ENCODE data around the gene VEGFA.

VEGFA gene

GRCh38 chr6:43764772-43765171 is 5.2 kb upstream of the VEGFA start:
- no peak overlapping the region for H3K4me2 ChIP-seq (ENCODE audit: low read length)
- H3K4me3 ChIP-seq (ENCODE audit: low read length) = no peak overlapping the region
- H3K4me1 ChIP-seq (ENCODE audit: low read length) = peaks cover 23% of the 10 kb centered on the region
- no peaks in the 10 kb centered on the region for H4K20me1 ChIP-seq (ENCODE audit: insufficient read depth, low read length)
- no peak overlapping the region for H2AFZ ChIP-seq (ENCODE audit: low read depth, low read length)
- no peaks in the 10 kb centered on the region for H3K36me3 ChIP-seq (replicated peaks; ENCODE audit: low read depth, low read length)
- H3K27ac ChIP-seq (ENCODE audit: low read length) = no peak overlapping the region
- TF ChIP-seq EZH2phosphoT487 (IDR thresholded peaks at IDR 0.05; ENCODE audit: low read depth) (no peak), CTCF (IDR thresholded peaks at IDR 0.05; ENCODE audit: low read depth, low read length) (no peak)
- H3K9me3 ChIP-seq (ENCODE audit: insufficient read depth, low read length) = no peaks in the 10 kb centered on the region
- no peaks in the 10 kb centered on the region for H3K79me2 ChIP-seq (ENCODE audit: low read length)
- peaks cover 19% of the 10 kb centered on the region; the same call in 1 of the 2 replicates for H3K27me3 ChIP-seq (ENCODE audit: low read depth, low read length)
- H3K9ac ChIP-seq (ENCODE audit: low read length) = no peak overlapping the region

- H3K27me3 ChIP-seq (ENCODE audit: low read depth, low read length) = peaks cover 12% of the 10 kb centered on the region; the same call in 1 of the 2 replicates
- H4K20me1 ChIP-seq (ENCODE audit: insufficient read depth, low read length) = no peaks in the 10 kb centered on the region
- H3K9me3 ChIP-seq (ENCODE audit: insufficient read depth, low read length) = no peaks in the 10 kb centered on the region
- peaks cover 10% of the 10 kb centered on the region for H3K79me2 ChIP-seq (ENCODE audit: low read length)
- H3K27ac ChIP-seq (ENCODE audit: low read length) = no peak overlapping the region
- H3K36me3 ChIP-seq (replicated peaks; ENCODE audit: low read depth, low read length) = no peaks in the 10 kb centered on the region
- H3K4me3 ChIP-seq (ENCODE audit: low read length) = no peak overlapping the region
- no peak overlapping the region for H3K4me2 ChIP-seq (ENCODE audit: low read length)
- no peak overlapping the region for H3K9ac ChIP-seq (ENCODE audit: low read length)
- no peak overlapping the region for H2AFZ ChIP-seq (ENCODE audit: low read depth, low read length)
- H3K4me1 ChIP-seq (ENCODE audit: low read length) = peaks cover 14% of the 10 kb centered on the region
- no peak for TF ChIP-seq CTCF (IDR thresholded peaks at IDR 0.05; ENCODE audit: low read depth, low read length)
- no peak for TF ChIP-seq EZH2phosphoT487 (IDR thresholded peaks at IDR 0.05; ENCODE audit: low read depth)
Measured at GRCh38 chr6:43765776-43766499, 4.1 kb upstream of the VEGFA start.

GRCh38 chr6:43766500-43766853 is 3.5 kb upstream of the VEGFA start:
- H3K27ac ChIP-seq (ENCODE audit: low read length) = no peak overlapping the region
- peaks cover 15% of the 10 kb centered on the region for H3K79me2 ChIP-seq (ENCODE audit: low read length)
- no peak overlapping the region for H3K4me3 ChIP-seq (ENCODE audit: low read length)
- no peak overlapping the region for H2AFZ ChIP-seq (ENCODE audit: low read depth, low read length)
- TF ChIP-seq EZH2phosphoT487 (IDR thresholded peaks at IDR 0.05; ENCODE audit: low read depth) (no peak), CTCF (IDR thresholded peaks at IDR 0.05; ENCODE audit: low read depth, low read length) (no peak)
- H3K9me3 ChIP-seq (ENCODE audit: insufficient read depth, low read length) = no peaks in the 10 kb centered on the region
- H3K4me1 ChIP-seq (ENCODE audit: low read length) = peaks cover 14% of the 10 kb centered on the region
- H3K27me3 ChIP-seq (ENCODE audit: low read depth, low read length) = 0 out of 2 replicates have a peak, but pooled peaks cover 9% of the 10 kb centered on the region
- H3K4me2 ChIP-seq (ENCODE audit: low read length) = no peak overlapping the region
- no peaks in the 10 kb centered on the region for H4K20me1 ChIP-seq (ENCODE audit: insufficient read depth, low read length)
- no peak overlapping the region for H3K9ac ChIP-seq (ENCODE audit: low read length)
- peaks cover 4% of the 10 kb centered on the region for H3K36me3 ChIP-seq (replicated peaks; ENCODE audit: low read depth, low read length)

GRCh38 chr6:43766964-43767461 is 3.0 kb upstream of the VEGFA start:
- peaks cover 14% of the 10 kb centered on the region for H3K4me1 ChIP-seq (ENCODE audit: low read length)
- H3K9me3 ChIP-seq (ENCODE audit: insufficient read depth, low read length) = no peaks in the 10 kb centered on the region
- H2AFZ ChIP-seq (ENCODE audit: low read depth, low read length) = no peak overlapping the region
- H3K27ac ChIP-seq (ENCODE audit: low read length) = no peak overlapping the region
- no peak overlapping the region for H3K9ac ChIP-seq (ENCODE audit: low read length)
- TF ChIP-seq EZH2phosphoT487 (IDR thresholded peaks at IDR 0.05; ENCODE audit: low read depth) (no peak), CTCF (IDR thresholded peaks at IDR 0.05; ENCODE audit: low read depth, low read length) (no peak)
- 0 out of 2 replicates have a peak, but pooled peaks cover 9% of the 10 kb centered on the region for H3K27me3 ChIP-seq (ENCODE audit: low read depth, low read length)
- H3K36me3 ChIP-seq (replicated peaks; ENCODE audit: low read depth, low read length) = peaks cover 7% of the 10 kb centered on the region
- H3K4me2 ChIP-seq (ENCODE audit: low read length) = no peak overlapping the region
- peaks cover under 1% of the 10 kb centered on the region; the same call in 1 of the 2 replicates for H4K20me1 ChIP-seq (ENCODE audit: insufficient read depth, low read length)
- no peak overlapping the region for H3K4me3 ChIP-seq (ENCODE audit: low read length)
- H3K79me2 ChIP-seq (ENCODE audit: low read length) = peaks cover 20% of the 10 kb centered on the region

All from OCI-LY3 (cell line).